GM12878 (cell line): ENCODE results near the gene PPFIA3. TPM values are rescaled to one million over a fixed set of nuclear protein-coding genes. Genes with fewer than 3 reads are reported as not detected.

Experiments used
- ATAC-seq: fragments of 200-7000 bp; cut with Tn5 transposase; 3 replicates; pipeline ENCODE4 v1.9.1; 2020; ENCODE audit warnings: mild to moderate bottlenecking, moderate library complexity
- BruUV-seq: library from RNA; stranded (reverse); fragments of 400-500 nt; replicated peaks from 2 replicates; lab custom pipeline; 2021; lab: Mats Ljungman, UMichigan
- CTCF ChIA-PET: fragments of 300-600 bp; sonication (Branson Sonifier 250); formaldehyde crosslinking; extraction: SDS; loops from one replicate; lab custom pipeline; 2021; ENCODE audit warnings: inconsistent platforms; lab: Yijun Ruan, JAX
- POLR2A ChIA-PET: fragments of 350-600 bp; formaldehyde crosslinking; extraction: SDS; loops from one replicate; lab custom pipeline; 2021; ENCODE audit warnings: inconsistent platforms; lab: Charles Lee
- RAD21 ChIA-PET: fragments of 300-600 bp; sonication (Branson Sonifier 250); formaldehyde crosslinking; loops from one replicate; lab custom pipeline; 2023; ENCODE audit warnings: antibody characterized with exemption; ENCODE audit not compliant: unreplicated experiment; lab: Charles Lee
- SMC1A ChIA-PET: fragments of 300-600 bp; sonication (Branson Sonifier 250); formaldehyde crosslinking; loops from one replicate; lab custom pipeline; 2023; ENCODE audit not compliant: unreplicated experiment, uncharacterized antibody; lab: Charles Lee
- DNase-seq: peaks from one replicate; pipeline ENCODE4 v3.0.0-alpha.2; 2011; ENCODE audit warnings: low read depth, low spot score
- FAIRE-seq: peaks from 3 replicates; lab custom pipeline; 2011; peaks lifted over from hg19 to GRCh38; lab: Jason Lieb, UNC
- H2AFZ ChIP-seq: 2 replicates; pipeline ENCODE4 v1.6.0; 2011; ENCODE audit warnings: low read depth, low read length, control low read depth; ENCODE audit not compliant: control insufficient read depth
- H3K27ac ChIP-seq: 2 replicates; pipeline ENCODE4 v1.5.1; 2011; ENCODE audit warnings: control low read depth; ENCODE audit not compliant: control insufficient read depth, insufficient read depth
- H3K27me3 ChIP-seq, 2 experiments: replicated peaks in 1 of 2; 2 replicates each; pipeline versions ENCODE4 v1.6.0 to v1.6.1; 2011; ENCODE audit warnings: low read length in 1 of 2; ENCODE audit not compliant: control insufficient read depth in 2 of 2, insufficient read depth in 2 of 2
- H3K36me3 ChIP-seq, 2 experiments: 2 replicates each; pipeline ENCODE4 v1.5.1; 2011; ENCODE audit warnings: low read length in 1 of 2; ENCODE audit not compliant: control insufficient read depth in 2 of 2, insufficient read depth in 2 of 2
- H3K4me1 ChIP-seq: 2 replicates; pipeline ENCODE4 v1.6.1; 2011; ENCODE audit warnings: mild to moderate bottlenecking, low read length, moderate library complexity, mixed read lengths; ENCODE audit not compliant: control insufficient read depth, insufficient read depth
- H3K4me2 ChIP-seq: 2 replicates; pipeline ENCODE4 v1.6.0; 2011; ENCODE audit warnings: control low read depth; ENCODE audit not compliant: control insufficient read depth, insufficient read depth
- H3K4me3 ChIP-seq: fragments of 200-600 bp; sonication (generic); 2 replicates; pipeline ENCODE4 v1.5.1; 2016
- H3K79me2 ChIP-seq: 2 replicates; pipeline ENCODE4 v1.6.0; 2011; ENCODE audit warnings: low read length; ENCODE audit not compliant: control insufficient read depth, insufficient read depth
- H3K9ac ChIP-seq: 2 replicates; pipeline ENCODE4 v1.8.0; 2011; ENCODE audit warnings: low read length, control low read depth, mixed read lengths; ENCODE audit not compliant: control insufficient read depth, insufficient read depth
- H3K9me3 ChIP-seq: replicated peaks from 3 replicates; pipeline ENCODE4 v1.5.1; 2011; ENCODE audit warnings: mild to moderate bottlenecking, low read length; ENCODE audit not compliant: control insufficient read depth, insufficient read depth
- H4K20me1 ChIP-seq: 2 replicates; pipeline ENCODE4 v1.6.0; 2011; ENCODE audit not compliant: control insufficient read depth, insufficient read depth
- CEBPZ ChIP-seq: fragments of 150-350 bp; IDR thresholded peaks from 2 replicates; pipeline ENCODE4 v1.6.1; 2016; ENCODE audit warnings: low read depth, low read length
- HDAC2 ChIP-seq: fragments of 200-600 bp; sonication (generic); IDR thresholded peaks from 2 replicates; pipeline ENCODE4 v1.6.1; 2017
- IRF5 ChIP-seq: fragments of 450-650 bp; IDR thresholded peaks from 2 replicates; pipeline ENCODE4 v1.6.1; 2017; ENCODE audit warnings: borderline replicate concordance
- KLF5 ChIP-seq: fragments of 450-650 bp; IDR thresholded peaks from 2 replicates; pipeline ENCODE4 v1.6.1; 2014; ENCODE audit warnings: mild to moderate bottlenecking; ENCODE audit not compliant: partially characterized antibody
- SP1 ChIP-seq: IDR thresholded peaks from one replicate; pipeline ENCODE4 v1.6.1; 2011; ENCODE audit warnings: low read depth, low read length
- SREBF2 ChIP-seq: IDR thresholded peaks from 2 replicates; pipeline ENCODE4 v1.6.1; 2012; ENCODE audit warnings: mild to moderate bottlenecking, low read length
- WRNIP1 ChIP-seq: IDR thresholded peaks from 2 replicates; pipeline ENCODE4 v1.6.1; 2011; ENCODE audit warnings: low read depth, low read length, improper control_type of control experiment, borderline replicate concordance
- WGBS: methylation state at CpG from one replicate; pipeline ENCODE4 v1.1.6; 2016; ENCODE audit warnings: low lambda C conversion rate; ENCODE audit not compliant: insufficient replicate concordance, insufficient coverage; ENCODE audit errors: missing lambda C conversion rate; 5-methylcytosine and 5-hydroxymethylcytosine counted together
- in situ Hi-C: fragments of 300-500 bp; cut with MboI; formaldehyde crosslinking; loops from 9 replicates; pipeline ENCODE4 v1.14.3; 2018; ENCODE audit warnings: mixed read lengths
- intact Hi-C: fragments of 100-400 bp; cut with micrococcal nuclease; formaldehyde crosslinking; loops from one replicate; pipeline ENCODE4 v1.14.2; 2022; ENCODE audit not compliant: unreplicated experiment
- polyA plus RNA-seq, 11 experiments: library from polyadenylated mRNA; depleted of rRNA in 4 of 11; unstranded in 6 of 11; stranded (reverse) in 5 of 11; fragments of >200 nt; fragmentation: Nextera tagmentation in 4 of 11; fragmentation: Illumina TruSeq in 1 of 11; extraction: Ambion mirVana in 4 of 11; extraction: Trizol in 1 of 11; gene quantifications; 1 replicate in 1 of 11; 2 replicates in 10 of 11; pipeline versions ENCODE4 v1.2.1 to v1.2.3, GENCODE V29; 2011 to 2016; ENCODE audit warnings: inconsistent platforms in 2 of 11, missing spikeins in 2 of 11, low read depth in 1 of 11
- total RNA-seq, 4 experiments: library from RNA; depleted of rRNA in 3 of 4; stranded (reverse); fragments of >200 nt in 3 of 4; fragmentation: Illumina TruSeq in 1 of 4; extraction: Trizol in 1 of 4; gene quantifications; 2 replicates each; pipeline versions ENCODE4 v1.2.1 to v1.2.3, GENCODE V29; 2013 to 2021

PPFIA3 gene
- total and polyA plus RNA-seq, 10 of the 15 experiments (the other 5 are each of a cell fraction or from before 2014, with no cell fraction given) = 0.11 to 1.7 (median 0.73) TPM; not detected in 3

GRCh38 chr19:49188626-49189200 lies 69.4 kb downstream of the PPFIA3 start:
- Histone ChIP-seq H3K27me3 (no peaks in the 10 kb centered on the region), H3K4me2 (no peak overlapping the region), H3K9me3 (no peaks in the 10 kb centered on the region; the same call in 2 of the 3 replicates), H3K27ac (no peak overlapping the region), H3K4me3 (no peak overlapping the region), H3K9ac (no peak overlapping the region), H3K79me2 (no peaks in the 10 kb centered on the region), H2AFZ (no peak overlapping the region), H4K20me1 (no peaks in the 10 kb centered on the region), H3K36me3 (no peaks in the 10 kb centered on the region), H3K4me1 (no peaks in the 10 kb centered on the region)
- no TSS peak for BruUV-seq
- intact Hi-C loops (no loop called here), in situ Hi-C loops (no loop called here)
- ChIA-PET SMC1A (no interaction called here), RAD21 (no interaction called here), CTCF (interaction anchor here (0.6 to 6.1 kb wide), 2 partner anchors 10 to 191 kb away, joined by 3 to 32 read pairs; no protein-coding TSS in a partner anchor), POLR2A (no interaction called here)
- TF ChIP-seq IRF5 = no peak
- no peak for TF ChIP-seq KLF5
- no peak for TF ChIP-seq WRNIP1
- no peak for TF ChIP-seq SREBF2
- TF ChIP-seq HDAC2 = no peak
- TF ChIP-seq CEBPZ = no peak
- TF ChIP-seq SP1 = no peak
- ATAC-seq (no peak), FAIRE-seq (no peak), DNase-seq (no peak)
- WGBS = 51% methylated on average over 21 of the region's 21 CpGs
